GM19193 (cell line): Measurements from ENCODE around the gene CSTF3.

Experiments used
- POLR2A ChIP-seq: IDR thresholded peaks from 4 replicates; pipeline ENCODE4 v1.6.1; 2011; ENCODE audit not compliant: insufficient read depth, insufficient read length; ENCODE audit errors: extremely low read depth

Gene CSTF3

GRCh38 chr11:33161120-33162005 lies at the start of gene CSTF3:
Gene CSTF3 (minus strand): TSS chr11:33161480. CDS start chr11:33161325, 155 bp downstream.
- peak; percentile 80 for TF ChIP-seq POLR2A

- no peak for TF ChIP-seq POLR2A
Observed at GRCh38 chr11:33208150-33208549, 46.9 kb upstream of the CSTF3 start.

- TF ChIP-seq POLR2A, result no peak
Observed at GRCh38 chr11:33207408-33207985, 46.2 kb upstream of the CSTF3 start.

- TF ChIP-seq POLR2A, result no peak
Observed at GRCh38 chr11:33197915-33198727, 36.8 kb upstream of the CSTF3 start.

GRCh38 chr11:33195462-33196173 lies 34.3 kb upstream of the CSTF3 start:
- no peak for TF ChIP-seq POLR2A

- TF ChIP-seq POLR2A, result no peak
Observed at GRCh38 chr11:33194455-33194854, 33.2 kb upstream of the CSTF3 start.

GRCh38 chr11:33191467-33191866 lies 30.2 kb upstream of the CSTF3 start:
- TF ChIP-seq POLR2A, result no peak

- TF ChIP-seq POLR2A, result no peak
Observed at GRCh38 chr11:33187998-33188722, 26.9 kb upstream of the CSTF3 start.

- TF ChIP-seq POLR2A, result no peak
Observed at GRCh38 chr11:33185756-33186155, 24.5 kb upstream of the CSTF3 start.

- no peak for TF ChIP-seq POLR2A
Observed at GRCh38 chr11:33182246-33182878, 21.1 kb upstream of the CSTF3 start.

- no peak for TF ChIP-seq POLR2A
Observed at GRCh38 chr11:33179348-33179803, 18.1 kb upstream of the CSTF3 start.

GRCh38 chr11:33178443-33179180 lies 17.3 kb upstream of the CSTF3 start:
- no peak for TF ChIP-seq POLR2A
